Putamen (tissue), 1 donor: ENCODE measurements around the gene FARS2.

Experiments
- DNase-seq: peaks from one replicate; pipeline ENCODE4 v3.0.0-alpha.2; 2016; ENCODE audit warnings: low spot score

FARS2 gene

DNA sequence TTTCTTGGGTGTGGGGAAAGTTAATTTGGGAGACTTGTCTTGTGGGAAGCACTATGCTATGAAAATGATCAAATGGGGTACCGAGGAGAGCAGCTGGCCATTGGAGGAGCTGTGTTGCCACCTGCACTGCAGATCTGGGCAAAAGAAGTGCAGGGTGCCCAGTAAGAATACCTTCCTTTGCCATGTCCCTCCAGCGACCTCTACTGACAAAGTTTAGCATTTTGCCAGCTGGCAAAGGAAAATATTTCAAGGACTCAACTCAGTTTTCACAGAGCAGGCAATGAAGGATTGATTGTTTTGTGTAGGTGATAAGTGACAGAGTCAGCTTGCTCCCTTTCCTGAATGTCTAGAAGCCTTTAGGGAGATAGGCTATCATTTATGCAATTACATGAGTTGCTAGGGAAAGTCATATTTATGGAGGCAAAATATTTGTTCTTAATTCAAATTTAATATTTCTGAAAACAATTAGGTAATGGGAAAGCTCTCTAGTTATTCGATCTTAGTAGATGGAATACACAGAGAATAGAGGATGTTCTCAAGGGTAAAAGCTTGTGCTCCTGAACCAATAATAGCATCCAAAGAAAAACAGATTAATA is 118.4 kb downstream of the FARS2 start:
- DNase-seq, result no peak

- no peak for DNase-seq
Observed at GRCh38 chr6:5383856-5384255, 122.5 kb downstream of the FARS2 start.

DNA sequence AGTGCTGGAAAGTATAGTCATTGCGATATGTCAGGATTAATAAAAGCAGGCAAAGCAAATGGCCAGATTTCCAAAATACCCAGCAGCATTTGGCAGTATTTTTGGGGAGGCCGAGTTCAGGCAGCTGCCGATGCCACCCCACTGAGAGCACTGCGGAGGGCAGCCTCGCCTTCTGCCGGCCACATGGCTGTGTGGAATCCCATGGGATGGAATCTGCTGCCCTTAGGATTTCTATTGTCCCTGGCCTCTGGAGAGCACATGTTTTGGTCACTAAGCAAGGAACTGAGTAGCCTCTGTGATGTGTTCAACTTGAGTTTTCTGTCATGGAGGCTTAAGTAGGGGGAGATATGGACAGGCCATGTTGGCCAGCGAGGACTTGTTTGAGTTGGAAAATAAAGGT is 123.0 kb downstream of the FARS2 start:
- no peak for DNase-seq

DNA sequence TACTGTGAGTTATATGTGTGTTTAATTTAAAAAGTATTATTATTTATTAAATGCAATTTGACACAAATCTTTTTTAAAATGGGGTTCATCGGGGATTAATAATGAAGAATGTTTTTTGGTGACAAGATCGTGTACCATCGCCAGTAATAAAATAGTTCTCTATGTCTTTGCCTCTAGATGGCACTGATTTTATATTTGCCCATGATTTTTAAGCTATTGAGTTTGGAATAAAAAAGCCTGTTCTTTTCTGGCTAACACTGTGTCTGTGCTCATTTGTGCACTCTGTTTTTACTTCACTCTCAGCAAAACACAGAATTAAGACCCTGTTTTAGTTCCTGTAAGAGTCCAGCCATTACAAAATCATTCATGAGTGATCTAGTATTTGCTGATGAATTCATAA is 127.0 kb downstream of the FARS2 start:
- DNase-seq, result no peak

DNA sequence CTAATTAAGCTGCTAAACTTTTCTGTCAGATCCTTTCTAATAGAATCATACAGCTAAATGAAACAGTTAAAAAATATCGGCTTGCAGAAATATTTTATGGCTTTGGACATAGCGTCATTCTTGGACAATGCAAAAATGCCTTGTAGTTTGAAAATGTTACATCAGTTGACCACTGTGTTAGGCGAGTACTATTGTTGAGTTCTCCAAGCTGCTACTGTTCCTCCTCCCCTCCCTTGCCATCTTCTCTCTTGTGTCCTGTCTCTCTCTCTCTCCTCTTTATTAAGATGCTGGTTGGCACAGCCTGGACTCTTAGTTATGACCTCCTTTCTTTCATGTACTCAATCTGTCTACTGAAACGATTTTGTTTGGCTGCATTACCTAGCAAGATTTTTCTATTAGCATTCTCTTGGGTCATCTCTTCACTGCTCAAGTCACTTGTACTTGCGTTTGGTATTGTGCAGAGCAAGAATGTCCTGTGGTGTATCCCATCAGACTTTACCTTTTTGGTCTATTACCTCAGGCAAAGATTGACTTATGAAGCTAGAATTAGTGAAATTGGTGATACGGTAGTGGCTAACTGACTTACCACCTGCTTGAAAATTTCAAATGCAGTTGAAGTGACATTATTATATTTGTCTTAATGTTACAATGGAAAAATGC is 127.9 kb downstream of the FARS2 start:
- no peak for DNase-seq

GRCh38 chr6:5390177-5390576 is 128.9 kb downstream of the FARS2 start:
- DNase-seq, result no peak

- no peak for DNase-seq
Observed at GRCh38 chr6:5394280-5394679, 133.0 kb downstream of the FARS2 start.

GRCh38 chr6:5395719-5396118 is 134.4 kb downstream of the FARS2 start:
- no peak for DNase-seq

GRCh38 chr6:5398530-5398929 is 137.2 kb downstream of the FARS2 start:
- DNase-seq, result no peak

DNA sequence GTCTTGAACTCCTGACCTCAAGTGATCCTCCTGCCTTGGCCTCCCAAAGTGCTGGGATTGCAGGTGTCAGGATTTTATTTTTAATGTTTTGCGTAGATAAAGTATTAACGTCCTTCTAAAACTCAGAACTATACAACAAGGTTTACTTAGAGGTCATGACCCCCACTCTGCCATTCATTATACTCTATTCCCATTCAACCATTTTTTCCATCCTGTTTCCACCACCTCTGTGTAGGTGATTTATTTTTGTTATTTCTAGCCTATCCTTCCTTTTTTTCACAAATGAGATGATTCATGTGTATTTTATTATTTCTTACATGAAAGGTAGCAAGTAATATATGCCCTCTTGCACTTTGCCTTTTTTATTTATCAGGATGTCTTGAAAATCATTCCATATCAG is 138.1 kb downstream of the FARS2 start:
- no peak for DNase-seq

DNA sequence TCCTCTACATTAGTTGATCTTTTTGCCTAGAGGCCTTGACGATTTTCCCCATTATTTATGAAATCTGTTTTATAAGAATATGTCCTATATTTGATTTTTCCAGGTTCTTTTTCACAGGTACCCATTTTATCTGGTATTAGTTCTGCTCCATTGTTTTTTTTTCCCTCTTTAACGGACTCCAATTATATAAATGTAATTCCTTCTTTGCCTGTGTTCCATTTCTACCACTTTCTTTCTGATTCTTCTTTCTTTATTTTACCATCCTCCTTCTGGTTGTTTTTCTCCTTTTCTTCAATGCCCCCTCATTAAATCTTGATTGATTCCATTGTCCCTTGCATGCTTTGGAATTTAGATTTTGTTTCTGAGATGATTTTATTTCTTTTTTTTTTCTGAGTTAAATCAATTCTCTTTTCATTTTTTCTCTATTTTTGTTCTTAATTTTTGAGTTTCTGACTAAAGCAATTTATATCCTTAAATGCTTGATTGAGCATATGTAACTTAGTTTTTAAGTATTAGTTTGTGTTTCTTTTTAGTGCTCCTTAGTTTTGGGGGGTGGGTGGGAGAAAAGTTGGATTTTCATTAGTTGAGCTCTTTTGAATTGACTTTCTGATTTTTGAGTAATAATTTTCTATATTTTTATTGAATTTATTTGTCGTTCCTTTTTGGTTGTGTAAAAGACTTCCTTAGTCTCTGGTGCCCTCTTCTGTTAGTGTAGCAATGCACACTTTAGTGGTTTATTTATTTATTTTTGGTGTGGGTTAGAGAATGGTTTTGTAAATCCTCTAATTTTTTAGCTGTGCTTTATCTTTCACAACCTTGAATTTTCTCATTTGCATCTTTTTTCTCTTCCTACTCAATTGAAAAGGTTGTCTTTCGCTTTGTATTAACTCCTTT is 140.8 kb downstream of the FARS2 start:
- no peak for DNase-seq

GRCh38 chr6:5403076-5403475 is 141.8 kb downstream of the FARS2 start:
- no peak for DNase-seq

DNA sequence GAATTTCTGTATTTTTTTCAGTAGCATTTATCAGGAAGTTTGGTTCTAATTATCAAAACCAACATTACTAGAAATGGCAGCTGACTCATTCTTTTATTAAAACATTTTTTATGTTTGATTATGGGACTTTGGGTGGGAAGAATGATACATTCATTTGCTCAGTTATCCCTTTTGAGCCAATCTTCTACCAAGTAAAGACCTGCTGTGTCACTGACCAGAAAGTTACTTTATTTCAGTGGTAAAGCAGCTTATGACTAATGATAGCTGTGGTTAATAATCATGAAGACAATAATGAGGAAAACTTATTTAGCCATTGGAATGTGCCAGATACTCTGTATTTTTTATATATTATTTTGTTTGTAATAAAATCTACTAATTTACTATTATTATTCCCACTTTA is 142.3 kb downstream of the FARS2 start:
- no peak for DNase-seq

DNA sequence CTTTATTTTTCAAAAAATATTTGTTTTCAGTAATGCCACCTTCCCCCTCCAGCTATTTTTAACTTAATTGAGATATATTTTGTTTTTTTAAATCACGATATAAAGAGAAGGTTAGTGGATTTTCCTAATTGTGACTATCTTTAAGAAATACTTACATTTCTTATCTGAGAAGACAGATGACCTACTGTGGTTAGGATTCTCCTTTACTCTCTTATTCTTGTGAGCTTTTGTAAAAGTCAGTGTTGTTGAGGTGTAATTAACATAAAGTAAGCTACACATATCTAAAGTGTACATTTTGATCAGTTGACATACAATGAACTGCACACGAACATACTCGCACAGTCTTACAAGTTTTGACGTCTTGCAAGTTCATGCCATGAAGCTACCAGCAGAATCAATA is 144.7 kb downstream of the FARS2 start:
- DNase-seq, result no peak

- DNase-seq, result no peak
Observed at GRCh38 chr6:5411414-5411813, 150.1 kb downstream of the FARS2 start.

- no peak for DNase-seq
Observed at GRCh38 chr6:5412017-5412416, 150.7 kb downstream of the FARS2 start.

DNA sequence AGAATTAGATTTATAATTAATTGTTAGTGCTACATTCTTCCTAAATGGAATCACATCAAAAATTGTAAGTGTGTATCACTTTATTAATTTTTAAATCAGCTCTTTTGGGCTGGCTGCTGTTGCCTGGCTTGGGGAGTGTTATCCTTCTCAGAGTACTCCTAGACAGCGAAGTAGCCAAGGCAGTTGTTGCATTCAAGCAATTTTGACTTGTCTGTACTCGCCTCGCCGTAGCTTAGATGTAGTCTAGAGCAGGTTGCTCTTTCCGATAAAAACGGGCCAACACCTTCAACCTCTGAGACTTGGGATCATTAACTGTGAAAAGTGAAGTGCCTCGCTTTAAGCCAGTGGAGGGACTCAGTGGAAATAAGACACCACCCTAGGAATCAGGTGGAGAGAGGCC is 151.3 kb downstream of the FARS2 start:
- no peak for DNase-seq

DNA sequence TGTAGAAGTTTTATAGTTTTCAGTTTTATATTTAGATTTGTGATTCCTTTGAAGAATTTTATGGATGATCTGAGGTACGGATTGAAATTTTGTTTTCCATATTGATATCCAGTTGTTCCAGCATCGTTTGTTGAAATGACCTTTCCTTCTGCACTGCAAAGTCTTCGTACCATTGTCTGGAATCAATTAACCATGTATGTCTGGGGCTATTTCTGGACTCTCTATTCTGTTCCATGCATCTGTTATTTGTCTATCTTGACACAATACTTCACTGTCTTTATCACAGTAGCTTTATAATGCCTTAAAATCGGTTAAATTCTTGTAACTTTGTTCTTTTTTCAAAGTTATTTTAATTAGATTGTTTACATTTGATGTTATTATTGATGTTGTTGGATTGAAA is 154.9 kb downstream of the FARS2 start:
- no peak for DNase-seq

GRCh38 chr6:5422321-5422915 is 161.1 kb downstream of the FARS2 start:
- DNase-seq, result no peak

DNA sequence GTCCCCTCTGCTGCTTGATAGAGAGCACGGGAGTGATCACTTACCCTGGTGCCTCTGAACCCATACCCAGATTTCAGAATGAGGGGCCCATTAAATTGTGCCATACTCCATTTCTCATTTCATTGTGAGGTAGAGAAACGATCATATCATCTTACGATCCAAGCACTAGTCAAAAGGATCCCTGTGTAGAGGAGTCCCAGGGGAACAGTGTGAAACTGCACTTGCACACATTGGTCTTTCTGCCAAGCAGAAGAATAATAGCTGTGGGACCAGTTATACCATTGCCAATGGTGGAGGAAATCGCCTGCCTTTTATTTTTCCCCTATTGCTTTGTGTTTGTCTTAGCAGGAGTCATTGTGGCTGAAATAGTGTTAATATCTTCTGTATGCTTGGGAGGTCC is 161.9 kb downstream of the FARS2 start:
- DNase-seq, result no peak

DNA sequence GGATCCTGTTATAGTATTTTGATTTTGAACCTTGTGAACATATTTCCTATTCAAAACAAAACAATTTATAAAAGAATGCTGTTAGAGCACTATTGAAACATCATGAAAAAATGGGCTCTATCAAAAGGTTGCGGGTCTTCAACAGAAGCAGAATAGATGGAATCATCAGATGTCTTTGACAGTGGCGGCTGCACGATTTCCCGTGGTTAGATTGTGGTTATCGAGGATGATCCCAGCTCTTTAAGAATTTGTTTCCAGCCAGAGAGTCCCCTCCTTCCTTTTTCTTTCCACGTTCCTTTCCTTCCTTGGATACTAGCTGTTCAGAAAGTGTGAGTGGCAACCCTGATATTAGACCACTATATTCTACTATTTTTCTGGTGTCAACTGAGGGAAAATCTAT is 163.4 kb downstream of the FARS2 start:
- no peak for DNase-seq

- no peak for DNase-seq
Observed at GRCh38 chr6:5425267-5425666, 164.0 kb downstream of the FARS2 start.

DNA sequence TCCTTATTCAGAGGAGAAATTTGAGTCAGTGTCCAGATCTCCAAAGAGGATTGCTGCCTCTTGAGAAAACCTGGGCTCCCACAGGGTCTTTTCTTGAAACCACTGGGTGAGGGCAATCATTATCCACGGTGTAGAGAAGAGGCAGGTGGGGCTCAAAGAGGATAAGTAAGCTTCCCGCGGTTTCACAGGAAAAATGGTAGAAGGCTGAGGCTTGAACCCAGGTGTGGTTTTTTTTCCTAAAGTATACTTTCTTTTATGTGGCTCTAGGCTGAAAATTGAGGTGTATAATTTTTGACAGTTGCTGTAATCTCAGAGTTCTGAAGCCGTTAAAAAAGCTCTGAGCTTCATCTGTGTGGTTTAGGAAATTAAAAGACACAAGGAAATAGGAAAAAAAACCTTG is 164.5 kb downstream of the FARS2 start:
- no peak for DNase-seq
